HG03432 (cell line): ENCODE results near the gene USP16.
"Not testable (repeated sequence)": the region's sequence is repeated elsewhere in the genome, so short reads cannot be mapped to it uniquely, and the experiment has no call there.

Experiments used
- ATAC-seq: cut with Tn5 transposase; IDR thresholded peaks from one replicate; pipeline ENCODE4 v1.9.1; 2021; ENCODE audit warnings: mild to moderate bottlenecking, moderate library complexity; ENCODE audit not compliant: unreplicated experiment

The USP16 gene

GRCh38 chr21:29024474-29025327 lies at the start of gene USP16:
Gene USP16 (plus strand): TSS chr21:29024668. CDS start chr21:29027914, 3,246 bp downstream.
- peak; percentile 98 for ATAC-seq

GRCh38 chr21:28975397-28975796 lies 49.1 kb upstream of the USP16 start:
- ATAC-seq = no peak

GRCh38 chr21:28979092-28979491 lies 45.4 kb upstream of the USP16 start:
- no peak for ATAC-seq

GRCh38 chr21:28982637-28983036 lies 41.8 kb upstream of the USP16 start:
- no peak for ATAC-seq

- ATAC-seq = no peak
Observed at GRCh38 chr21:28986677-28987076, 37.8 kb upstream of the USP16 start.

- not testable (repeated sequence) for ATAC-seq
Observed at GRCh38 chr21:28988146-28988545, 36.3 kb upstream of the USP16 start.

GRCh38 chr21:28991861-28992525 lies 32.5 kb upstream of the USP16 start:
- no peak for ATAC-seq

GRCh38 chr21:28992526-28993292 lies 31.8 kb upstream of the USP16 start, which contains the start of gene LTN1:
Gene LTN1 (minus strand): TSS chr21:28992877. CDS start chr21:28992805, 72 bp downstream.
- ATAC-seq = peak; percentile 98

- ATAC-seq = no peak
Observed at GRCh38 chr21:28993293-28993629, 31.2 kb upstream of the USP16 start.

GRCh38 chr21:29002442-29003144 lies 21.9 kb upstream of the USP16 start:
- peak; percentile 100 for ATAC-seq

- no peak for ATAC-seq
Observed at GRCh38 chr21:29005696-29006095, 18.8 kb upstream of the USP16 start.

GRCh38 chr21:29007135-29007534 lies 17.3 kb upstream of the USP16 start:
- ATAC-seq = no peak

- ATAC-seq = no peak
Observed at GRCh38 chr21:29007810-29008209, 16.7 kb upstream of the USP16 start.

GRCh38 chr21:29008367-29008766 lies 16.1 kb upstream of the USP16 start:
- no peak for ATAC-seq

- not testable (repeated sequence) for ATAC-seq
Observed at GRCh38 chr21:29011236-29011635, 13.2 kb upstream of the USP16 start.

GRCh38 chr21:29017639-29018237 lies 6.7 kb upstream of the USP16 start:
- no peak for ATAC-seq

GRCh38 chr21:29018540-29018939 lies 5.9 kb upstream of the USP16 start:
- peak; percentile 19 for ATAC-seq

GRCh38 chr21:29022166-29022565 lies 2.3 kb upstream of the USP16 start:
- no peak for ATAC-seq

- ATAC-seq = no peak
Observed at GRCh38 chr21:29025328-29025713, 853 bp downstream of the USP16 start.

- no peak for ATAC-seq
Observed at GRCh38 chr21:29029524-29029923, 5.1 kb downstream of the USP16 start.
